DOHH2 (cell line): ENCODE measurements around the gene CEP131.

Experiments used
- H3F3A ChIP-seq: fragments of 200-600 bp; sonication (generic), shearing (Covaris generic); 2 replicates; pipeline ENCODE4 v1.6.0; 2016; ENCODE audit warnings: antibody characterized with exemption, mild to moderate bottlenecking; ENCODE audit not compliant: control insufficient read depth, insufficient read depth
- H3K27ac ChIP-seq: fragments of 200-600 bp; sonication (generic); 2 replicates; pipeline ENCODE4 v1.5.1; 2014; ENCODE audit warnings: low read depth, mild to moderate bottlenecking, low read length, moderate library complexity
- H3K27me3 ChIP-seq: fragments of 200-600 bp; sonication (generic); 2 replicates; pipeline ENCODE4 v1.6.1; 2014; ENCODE audit warnings: mild to moderate bottlenecking, low read length, mixed read lengths; ENCODE audit not compliant: control insufficient read depth
- H3K36me3 ChIP-seq: fragments of 200-600 bp; sonication (generic); 2 replicates; pipeline ENCODE4 v1.6.1; 2014; ENCODE audit warnings: mild to moderate bottlenecking, low read length, moderate library complexity, mixed read lengths; ENCODE audit not compliant: control insufficient read depth
- H3K4me1 ChIP-seq: fragments of 200-600 bp; sonication (generic); 2 replicates; pipeline ENCODE4 v1.6.1; 2014; ENCODE audit warnings: mild to moderate bottlenecking, low read length, mixed read lengths; ENCODE audit not compliant: control insufficient read depth
- H3K4me2 ChIP-seq: fragments of 200-600 bp; sonication (generic); 2 replicates; pipeline ENCODE4 v1.6.0; 2014; ENCODE audit warnings: mild to moderate bottlenecking, low read length, moderate library complexity
- H3K4me3 ChIP-seq: fragments of 200-600 bp; sonication (generic); 2 replicates; pipeline ENCODE4 v1.5.1; 2014; ENCODE audit warnings: mild to moderate bottlenecking, low read length, mixed read lengths
- H3K79me2 ChIP-seq: fragments of 200-600 bp; sonication (generic); 2 replicates; pipeline ENCODE4 v1.6.1; 2014; ENCODE audit warnings: mild to moderate bottlenecking, low read length, mixed read lengths; ENCODE audit not compliant: control insufficient read depth
- H3K9me2 ChIP-seq: fragments of 200-600 bp; sonication (generic); replicated peaks from 2 replicates; pipeline ENCODE4 v1.6.1; 2014; ENCODE audit warnings: mild to moderate bottlenecking, low read length, mixed read lengths; ENCODE audit not compliant: control insufficient read depth
- H3K9me3 ChIP-seq: fragments of 200-600 bp; sonication (generic); 2 replicates; pipeline ENCODE4 v1.6.1; 2014; ENCODE audit warnings: antibody characterized with exemption, low read length, mixed read lengths; ENCODE audit not compliant: control insufficient read depth, insufficient read depth
- H4K20me1 ChIP-seq: fragments of 200-600 bp; sonication (generic); 2 replicates; pipeline ENCODE4 v1.6.0; 2014; ENCODE audit warnings: low read depth, mild to moderate bottlenecking, antibody characterized with exemption, low read length, moderate library complexity; ENCODE audit not compliant: control insufficient read depth, insufficient read depth
- CTCF ChIP-seq: fragments of 200-600 bp; sonication (generic); IDR thresholded peaks from one replicate; pipeline ENCODE4 v1.5.1; 2014; ENCODE audit warnings: antibody characterized with exemption, mild to moderate bottlenecking, low read depth, low read length; ENCODE audit not compliant: poor library complexity, severe bottlenecking
- EZH2phosphoT487 ChIP-seq: fragments of 200-600 bp; sonication (generic); IDR thresholded peaks from 2 replicates; pipeline ENCODE4 v1.6.1; 2017; ENCODE audit warnings: borderline replicate concordance, mild to moderate bottlenecking, antibody characterized with exemption, low read length, moderate library complexity, mixed read lengths

The CEP131 gene

DNA sequence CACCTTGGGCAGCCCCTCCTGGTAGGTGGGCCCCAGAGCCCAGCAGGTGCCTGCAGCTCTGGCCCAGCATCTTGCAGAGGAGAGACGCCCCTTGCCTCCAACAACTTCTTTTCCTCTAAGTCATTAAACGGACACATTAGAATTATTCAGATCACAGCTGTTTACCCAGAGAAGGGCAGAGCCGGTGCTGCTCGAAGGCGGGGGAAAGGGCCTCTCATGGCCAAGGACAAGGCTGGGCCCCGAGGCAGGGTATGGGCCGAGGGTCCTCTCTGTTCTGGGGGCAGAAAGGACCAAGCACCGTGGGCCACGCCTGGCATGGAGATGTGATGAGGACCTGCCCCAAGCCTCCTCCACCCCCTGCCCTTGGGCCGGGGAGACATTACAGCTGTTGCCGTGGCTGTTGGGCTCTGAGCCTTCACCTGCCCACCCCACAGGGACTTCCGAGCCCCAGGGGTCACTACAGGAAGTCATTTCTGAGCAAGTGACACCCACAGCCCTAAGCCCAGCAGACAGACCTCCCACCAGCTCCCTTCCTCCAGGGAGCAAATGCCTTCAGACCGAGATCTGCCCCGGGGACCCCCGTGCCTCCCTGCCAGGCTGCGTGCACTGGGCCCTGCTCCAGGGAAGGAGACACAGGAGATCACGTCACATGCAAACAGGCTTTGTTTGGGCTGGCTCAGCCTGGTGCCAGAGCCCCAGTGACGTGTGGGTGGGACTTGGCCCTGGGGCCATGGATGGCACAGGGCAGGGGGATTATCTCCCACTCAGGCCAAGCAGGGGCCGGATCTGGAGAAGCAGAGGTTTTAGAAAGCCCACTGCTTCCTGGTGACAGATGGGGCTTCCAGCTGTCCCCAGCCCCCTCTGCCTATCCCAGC, 58.2 kb downstream of the CEP131 start:
- Histone ChIP-seq H3K27ac (no peak overlapping the region), H3K9me3 (no peaks in the 10 kb centered on the region)

DNA sequence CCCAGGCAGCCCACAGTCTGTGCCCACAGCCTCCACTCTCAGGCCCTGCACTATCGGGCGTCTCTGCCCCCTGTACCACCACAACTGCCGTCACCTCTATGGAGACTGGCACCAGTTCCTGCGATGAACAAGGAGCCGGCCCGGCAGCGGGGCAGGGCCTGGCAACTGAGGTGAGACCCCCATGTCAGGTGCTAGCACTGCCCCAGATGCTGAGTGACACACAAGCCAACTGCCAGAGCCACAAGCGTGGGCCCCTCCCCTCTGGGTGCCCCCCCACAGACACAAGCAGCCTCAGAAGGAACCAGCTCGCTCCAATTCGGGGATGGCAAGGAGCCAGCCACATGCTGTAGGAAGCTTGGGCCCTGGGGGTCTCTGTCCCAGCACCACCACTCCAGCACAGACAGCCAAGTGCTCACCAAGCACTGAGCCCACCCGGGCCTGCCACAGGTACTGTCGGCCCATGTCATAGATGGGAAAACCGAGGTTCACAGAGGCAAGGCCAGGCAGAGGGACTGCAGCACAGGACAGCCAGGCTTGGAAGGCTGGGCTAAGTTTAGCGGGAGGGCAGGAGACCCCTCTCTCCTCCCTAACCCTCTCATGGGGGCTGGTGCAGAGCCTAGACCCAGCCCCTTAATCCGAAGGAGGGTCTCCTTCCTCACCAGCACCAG, 58.9 kb downstream of the CEP131 start:
- no peak overlapping the region for H3K4me2 ChIP-seq
- no peaks in the 10 kb centered on the region for H3K27me3 ChIP-seq
- no peak for TF ChIP-seq CTCF
- no peak for TF ChIP-seq EZH2phosphoT487
- H3K27ac ChIP-seq, result no peak overlapping the region
- H3K79me2 ChIP-seq, result no peaks in the 10 kb centered on the region
- no peak overlapping the region for H3K4me3 ChIP-seq
- no peaks in the 10 kb centered on the region for H3K4me1 ChIP-seq
- no peaks in the 10 kb centered on the region for H3K9me3 ChIP-seq
- H3K9me2 ChIP-seq, result no peaks in the 10 kb centered on the region
- no peaks in the 10 kb centered on the region for H3F3A ChIP-seq
- no peaks in the 10 kb centered on the region for H3K36me3 ChIP-seq
- no peaks in the 10 kb centered on the region for H4K20me1 ChIP-seq

More for the DNA sequence above, 58.2 kb downstream of the CEP131 start:
- Histone ChIP-seq H3F3A (no peaks in the 10 kb centered on the region), H3K27me3 (no peaks in the 10 kb centered on the region), H3K4me2 (no peak overlapping the region), H3K36me3 (no peaks in the 10 kb centered on the region), H3K79me2 (no peaks in the 10 kb centered on the region), H3K9me2 (no peaks in the 10 kb centered on the region), H4K20me1 (no peaks in the 10 kb centered on the region), H3K4me3 (no peak overlapping the region), H3K4me1 (no peaks in the 10 kb centered on the region)
- TF ChIP-seq CTCF (no peak), EZH2phosphoT487 (no peak)

GRCh38 chr17:81163051-81163695, 59.6 kb downstream of the CEP131 start:
- no peak overlapping the region for H3K27ac ChIP-seq
- TF ChIP-seq EZH2phosphoT487 (no peak), CTCF (no peak)
- H3K9me2 ChIP-seq, result no peaks in the 10 kb centered on the region
- no peaks in the 10 kb centered on the region for H4K20me1 ChIP-seq
- H3F3A ChIP-seq, result no peaks in the 10 kb centered on the region
- no peaks in the 10 kb centered on the region for H3K9me3 ChIP-seq
- no peaks in the 10 kb centered on the region for H3K27me3 ChIP-seq
- no peaks in the 10 kb centered on the region for H3K36me3 ChIP-seq
- no peaks in the 10 kb centered on the region for H3K4me1 ChIP-seq
- no peak overlapping the region for H3K4me3 ChIP-seq
- H3K4me2 ChIP-seq, result no peak overlapping the region
- no peaks in the 10 kb centered on the region for H3K79me2 ChIP-seq
